ENCODE measurements around the gene FYB1.

GRCh38 chr5:39130716-39131115 is 88.6 kb downstream of the FYB1 start:
- TF ChIP-seq CTCF (IDR thresholded peaks at IDR 0.05) (no peak), POLR2A (IDR thresholded peaks at IDR 0.05) (no peak)

All from lower leg skin (tissue), 3 donors.